SU-DHL-6 (cell line): ENCODE results near the gene DAND5.

Experiments used
- H2AFZ ChIP-seq: fragments of 200-600 bp; sonication (generic); 2 replicates; pipeline ENCODE4 v1.6.1; 2014; ENCODE audit warnings: low read depth, mild to moderate bottlenecking, moderate library complexity, mixed read lengths, antibody characterized with exemption, low read length; ENCODE audit not compliant: severe bottlenecking
- H3F3A ChIP-seq: fragments of 200-600 bp; shearing (Covaris generic); 2 replicates; pipeline ENCODE4 v1.6.0; 2016; ENCODE audit warnings: antibody characterized with exemption, mild to moderate bottlenecking; ENCODE audit not compliant: insufficient read depth
- H3K27ac ChIP-seq: fragments of 200-600 bp; sonication (generic); 2 replicates; pipeline ENCODE4 v1.5.1; 2016; ENCODE audit warnings: low read depth, mild to moderate bottlenecking, low read length, moderate library complexity, mixed read lengths
- H3K27me3 ChIP-seq: fragments of 200-600 bp; sonication (generic), shearing (Covaris generic); 2 replicates; pipeline ENCODE4 v1.6.0; 2014; ENCODE audit warnings: mild to moderate bottlenecking, low read length
- H3K36me3 ChIP-seq: fragments of 200-600 bp; sonication (generic); 2 replicates; pipeline ENCODE4 v1.6.1; 2014; ENCODE audit warnings: mild to moderate bottlenecking, low read length, mixed read lengths
- H3K4me2 ChIP-seq: fragments of 300-600, 200-600 bp; shearing (Covaris generic), sonication (generic); 2 replicates; pipeline ENCODE4 v1.6.0; 2014; ENCODE audit warnings: low read length, low read depth, mild to moderate bottlenecking; ENCODE audit not compliant: poor library complexity, severe bottlenecking
- H3K4me3 ChIP-seq: fragments of 200-600 bp; sonication (generic); 2 replicates; pipeline ENCODE4 v1.5.1; 2014; ENCODE audit warnings: antibody characterized with exemption, low read length, mild to moderate bottlenecking, mixed read lengths; ENCODE audit not compliant: insufficient read depth, poor library complexity, severe bottlenecking
- H3K79me2 ChIP-seq: fragments of 200-600 bp; sonication (generic); 2 replicates; pipeline ENCODE4 v1.6.1; 2014; ENCODE audit warnings: mild to moderate bottlenecking, low read length, moderate library complexity; ENCODE audit not compliant: insufficient read depth
- H3K9ac ChIP-seq: fragments of 200-600 bp; sonication (generic); 2 replicates; pipeline ENCODE4 v1.7.0; 2014; ENCODE audit warnings: mild to moderate bottlenecking, low read length
- H3K9me2 ChIP-seq: fragments of 200-600 bp; sonication (generic); replicated peaks from 2 replicates; pipeline ENCODE4 v1.6.1; 2014; ENCODE audit warnings: low read length; ENCODE audit not compliant: insufficient read depth
- H3K9me3 ChIP-seq: fragments of 200-600 bp; sonication (generic); 2 replicates; pipeline ENCODE4 v1.6.1; 2014; ENCODE audit warnings: low read length, mixed read lengths; ENCODE audit not compliant: insufficient read depth
- H4K20me1 ChIP-seq: fragments of 200-600 bp; sonication (generic); 2 replicates; pipeline ENCODE4 v1.6.1; 2014; ENCODE audit warnings: low read depth, mild to moderate bottlenecking, antibody characterized with exemption, low read length, moderate library complexity, mixed read lengths
- EZH2phosphoT487 ChIP-seq: fragments of 200-600 bp; sonication (generic), shearing (Covaris generic); conservative IDR thresholded peaks from 2 replicates; pipeline ENCODE4 v1.6.1; 2018; ENCODE audit warnings: mild to moderate bottlenecking, antibody characterized with exemption, low read length, moderate library complexity, mixed read lengths
- TF ChIP-seq, protein P1 (sequence below): fragments of 200-600 bp; sonication (generic); IDR thresholded peaks from one replicate; pipeline ENCODE4 v1.5.1; 2017; ENCODE audit warnings: antibody characterized with exemption, mild to moderate bottlenecking, low read length, moderate library complexity; ENCODE audit not compliant: insufficient read depth, poor library complexity, severe bottlenecking

Gene DAND5

DNA sequence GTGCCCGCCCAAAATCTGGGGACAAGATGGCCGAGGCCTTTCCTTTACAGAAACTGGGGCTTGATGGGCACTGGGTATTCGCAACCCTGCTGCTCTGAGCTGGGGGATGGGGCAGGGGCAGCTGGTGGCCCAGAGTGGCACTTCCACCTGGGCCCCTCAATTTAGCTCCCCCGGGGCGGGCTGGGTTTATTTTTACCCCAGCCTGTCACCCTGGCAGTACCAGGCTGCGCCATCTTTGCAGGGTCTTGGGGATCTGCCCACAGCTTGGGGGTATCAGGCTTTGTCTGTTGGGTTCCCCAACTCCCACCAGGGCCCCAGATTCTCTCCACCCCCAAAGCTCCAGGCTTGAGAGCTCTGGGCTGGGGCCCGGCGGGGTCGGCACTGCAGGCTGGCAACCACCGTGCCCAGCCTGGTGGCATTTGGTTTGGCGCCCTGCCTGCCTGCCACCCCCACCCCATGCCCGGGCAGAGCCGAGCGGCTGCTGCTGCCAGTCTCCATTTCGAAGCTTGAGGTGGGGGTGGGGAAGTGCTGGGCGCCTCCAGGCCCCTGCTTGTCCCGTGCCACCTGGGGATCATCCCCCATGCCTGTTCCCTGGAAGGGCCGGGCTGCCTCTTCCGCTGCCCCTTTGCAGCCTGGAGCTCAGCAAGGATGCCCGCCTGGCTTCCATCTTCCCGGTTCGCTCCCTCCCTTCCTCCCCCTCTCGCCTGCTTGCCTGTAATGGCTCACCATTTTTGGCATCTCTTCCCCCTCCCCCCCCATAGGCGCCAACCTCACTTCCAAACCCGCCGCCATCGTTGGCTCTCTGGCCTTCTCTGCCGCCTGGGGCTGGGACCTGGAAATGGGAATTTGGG lies 37.3 kb downstream of the DAND5 start:
- H3K9me3 ChIP-seq, result no peaks in the 10 kb centered on the region
- no peaks in the 10 kb centered on the region for H4K20me1 ChIP-seq
- H3K9ac ChIP-seq, result no peak overlapping the region
- H3K4me2 ChIP-seq, result no peak overlapping the region
- no peaks in the 10 kb centered on the region for H3K27me3 ChIP-seq
- H3K36me3 ChIP-seq, result no peaks in the 10 kb centered on the region
- no peaks in the 10 kb centered on the region for H3K79me2 ChIP-seq
- no peak overlapping the region for H3K27ac ChIP-seq
- no peaks in the 10 kb centered on the region for H3F3A ChIP-seq
- H3K4me3 ChIP-seq, result no peak overlapping the region
- TF ChIP-seq EZH2phosphoT487, result no peak
- TF ChIP-seq, protein P1, sequence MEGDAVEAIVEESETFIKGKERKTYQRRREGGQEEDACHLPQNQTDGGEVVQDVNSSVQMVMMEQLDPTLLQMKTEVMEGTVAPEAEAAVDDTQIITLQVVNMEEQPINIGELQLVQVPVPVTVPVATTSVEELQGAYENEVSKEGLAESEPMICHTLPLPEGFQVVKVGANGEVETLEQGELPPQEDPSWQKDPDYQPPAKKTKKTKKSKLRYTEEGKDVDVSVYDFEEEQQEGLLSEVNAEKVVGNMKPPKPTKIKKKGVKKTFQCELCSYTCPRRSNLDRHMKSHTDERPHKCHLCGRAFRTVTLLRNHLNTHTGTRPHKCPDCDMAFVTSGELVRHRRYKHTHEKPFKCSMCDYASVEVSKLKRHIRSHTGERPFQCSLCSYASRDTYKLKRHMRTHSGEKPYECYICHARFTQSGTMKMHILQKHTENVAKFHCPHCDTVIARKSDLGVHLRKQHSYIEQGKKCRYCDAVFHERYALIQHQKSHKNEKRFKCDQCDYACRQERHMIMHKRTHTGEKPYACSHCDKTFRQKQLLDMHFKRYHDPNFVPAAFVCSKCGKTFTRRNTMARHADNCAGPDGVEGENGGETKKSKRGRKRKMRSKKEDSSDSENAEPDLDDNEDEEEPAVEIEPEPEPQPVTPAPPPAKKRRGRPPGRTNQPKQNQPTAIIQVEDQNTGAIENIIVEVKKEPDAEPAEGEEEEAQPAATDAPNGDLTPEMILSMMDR, result no peak
- H3K9me2 ChIP-seq, result no peaks in the 10 kb centered on the region
- H2AFZ ChIP-seq, result no peak overlapping the region

DNA sequence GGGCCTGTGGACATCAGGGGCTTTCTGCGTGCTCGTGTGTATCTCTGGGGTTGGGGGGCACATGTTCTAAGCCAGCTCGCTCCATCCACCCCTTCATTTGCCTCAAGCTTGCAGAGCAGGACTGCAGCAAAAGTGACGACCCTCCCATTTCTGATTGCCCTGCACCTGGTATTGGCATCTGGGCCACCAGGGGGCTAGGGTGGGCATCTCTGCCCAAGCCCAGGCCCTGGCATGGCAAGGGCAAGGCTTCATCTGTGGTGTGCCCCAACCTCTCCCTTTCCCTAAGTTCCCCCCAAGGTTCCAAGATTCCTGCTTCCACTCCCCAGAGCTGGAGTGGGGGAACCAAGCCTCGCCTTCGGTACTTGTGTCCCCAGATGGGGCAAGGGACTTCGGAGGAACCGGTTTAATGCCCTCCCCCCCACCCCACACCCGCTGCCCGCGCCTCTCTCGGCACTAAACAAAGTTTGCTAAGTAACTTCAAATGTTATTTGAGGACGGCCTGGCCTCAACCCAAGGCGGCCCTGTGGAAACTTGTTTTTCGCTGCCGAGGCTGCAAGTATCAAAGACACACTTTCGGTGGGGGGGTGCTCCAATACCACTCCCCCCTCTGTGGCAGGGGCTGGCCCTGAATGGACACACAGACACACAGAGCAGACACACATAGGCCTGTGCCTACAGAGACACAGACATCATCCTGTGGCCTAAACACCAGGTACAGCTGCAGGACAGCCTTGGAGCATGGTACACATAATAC lies 38.1 kb downstream of the DAND5 start:
- no peaks in the 10 kb centered on the region for H3K9me3 ChIP-seq

DNA sequence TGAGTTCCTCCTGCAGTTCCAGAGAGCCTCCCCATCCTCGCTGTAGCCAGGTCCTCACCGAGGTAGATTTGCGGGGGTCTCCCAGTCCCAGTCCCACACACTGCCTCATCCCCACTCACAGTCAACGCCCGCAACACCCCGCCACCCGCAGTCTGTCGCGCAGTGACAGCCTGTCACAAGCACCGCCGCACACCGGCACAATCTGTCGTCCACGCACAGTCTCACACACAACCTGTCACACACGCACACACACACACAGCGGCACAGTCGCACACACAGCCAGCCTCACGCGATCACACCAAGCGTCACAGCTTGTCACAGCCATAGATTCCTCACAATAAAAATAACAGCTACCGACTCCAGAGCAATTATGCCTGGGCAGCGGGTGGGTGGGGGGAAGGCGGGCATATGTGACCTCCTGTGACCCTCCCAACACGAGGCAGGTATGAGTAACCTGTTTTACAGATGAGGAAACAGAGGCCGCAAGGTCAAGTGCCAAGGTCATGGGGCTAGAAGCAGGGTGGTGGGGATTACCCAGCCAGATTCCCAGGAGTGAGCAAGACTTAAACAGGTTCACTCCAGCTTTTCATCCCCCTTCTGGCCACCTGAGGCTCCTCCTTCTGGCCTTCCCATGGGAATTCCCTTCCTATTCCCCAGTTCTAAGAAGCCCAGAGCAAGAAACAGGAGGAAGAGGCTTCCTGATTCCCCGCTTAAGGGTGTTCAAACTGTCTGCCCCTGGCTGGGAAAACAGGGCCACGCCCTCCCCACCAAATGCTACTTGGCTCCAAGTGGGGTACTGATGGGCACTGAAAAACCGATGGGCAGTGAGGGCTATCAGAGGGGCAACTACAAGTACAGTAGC lies 39.8 kb downstream of the DAND5 start:
- no peaks in the 10 kb centered on the region for H3K9me2 ChIP-seq
- H3K4me2 ChIP-seq, result no peak overlapping the region
- no peak overlapping the region for H2AFZ ChIP-seq
- H3K27me3 ChIP-seq, result no peaks in the 10 kb centered on the region
- H3K27ac ChIP-seq, result no peak overlapping the region
- H4K20me1 ChIP-seq, result no peaks in the 10 kb centered on the region
- no peak overlapping the region for H3K4me3 ChIP-seq
- H3K9me3 ChIP-seq, result no peaks in the 10 kb centered on the region
- no peak for TF ChIP-seq EZH2phosphoT487
- TF ChIP-seq, protein P1, result no peak
- H3K9ac ChIP-seq, result no peak overlapping the region
- no peaks in the 10 kb centered on the region for H3K79me2 ChIP-seq
- no peaks in the 10 kb centered on the region for H3K36me3 ChIP-seq
- H3F3A ChIP-seq, result no peaks in the 10 kb centered on the region

More for the DNA sequence above, 38.1 kb downstream of the DAND5 start:
- H3K9me2 ChIP-seq, result no peaks in the 10 kb centered on the region
- H3K4me2 ChIP-seq, result no peak overlapping the region
- no peaks in the 10 kb centered on the region for H3K79me2 ChIP-seq
- no peak overlapping the region for H2AFZ ChIP-seq
- TF ChIP-seq, protein P1, result no peak
- TF ChIP-seq EZH2phosphoT487, result no peak
- no peaks in the 10 kb centered on the region for H3F3A ChIP-seq
- no peaks in the 10 kb centered on the region for H3K36me3 ChIP-seq
- no peak overlapping the region for H3K27ac ChIP-seq
- H4K20me1 ChIP-seq, result no peaks in the 10 kb centered on the region
- no peak overlapping the region for H3K4me3 ChIP-seq
- H3K9ac ChIP-seq, result no peak overlapping the region
- no peaks in the 10 kb centered on the region for H3K27me3 ChIP-seq
